SU-DHL-6 (cell line): Measurements from ENCODE around the gene CDK6.

Experiments used
- H2AFZ ChIP-seq: fragments of 200-600 bp; sonication (generic); 2 replicates; pipeline ENCODE4 v1.6.1; 2014; ENCODE audit warnings: low read depth, mild to moderate bottlenecking, moderate library complexity, mixed read lengths, antibody characterized with exemption, low read length; ENCODE audit not compliant: severe bottlenecking
- H3F3A ChIP-seq: fragments of 200-600 bp; shearing (Covaris generic); 2 replicates; pipeline ENCODE4 v1.6.0; 2016; ENCODE audit warnings: antibody characterized with exemption, mild to moderate bottlenecking; ENCODE audit not compliant: insufficient read depth
- H3K27ac ChIP-seq: fragments of 200-600 bp; sonication (generic); 2 replicates; pipeline ENCODE4 v1.5.1; 2016; ENCODE audit warnings: low read depth, mild to moderate bottlenecking, low read length, moderate library complexity, mixed read lengths
- H3K27me3 ChIP-seq: fragments of 200-600 bp; sonication (generic), shearing (Covaris generic); 2 replicates; pipeline ENCODE4 v1.6.0; 2014; ENCODE audit warnings: mild to moderate bottlenecking, low read length
- H3K36me3 ChIP-seq: fragments of 200-600 bp; sonication (generic); 2 replicates; pipeline ENCODE4 v1.6.1; 2014; ENCODE audit warnings: mild to moderate bottlenecking, low read length, mixed read lengths
- H3K4me2 ChIP-seq: fragments of 300-600, 200-600 bp; shearing (Covaris generic), sonication (generic); 2 replicates; pipeline ENCODE4 v1.6.0; 2014; ENCODE audit warnings: low read length, low read depth, mild to moderate bottlenecking; ENCODE audit not compliant: poor library complexity, severe bottlenecking
- H3K4me3 ChIP-seq: fragments of 200-600 bp; sonication (generic); 2 replicates; pipeline ENCODE4 v1.5.1; 2014; ENCODE audit warnings: antibody characterized with exemption, low read length, mild to moderate bottlenecking, mixed read lengths; ENCODE audit not compliant: insufficient read depth, poor library complexity, severe bottlenecking
- H3K79me2 ChIP-seq: fragments of 200-600 bp; sonication (generic); 2 replicates; pipeline ENCODE4 v1.6.1; 2014; ENCODE audit warnings: mild to moderate bottlenecking, low read length, moderate library complexity; ENCODE audit not compliant: insufficient read depth
- H3K9ac ChIP-seq: fragments of 200-600 bp; sonication (generic); 2 replicates; pipeline ENCODE4 v1.7.0; 2014; ENCODE audit warnings: mild to moderate bottlenecking, low read length
- H3K9me2 ChIP-seq: fragments of 200-600 bp; sonication (generic); replicated peaks from 2 replicates; pipeline ENCODE4 v1.6.1; 2014; ENCODE audit warnings: low read length; ENCODE audit not compliant: insufficient read depth
- H3K9me3 ChIP-seq: fragments of 200-600 bp; sonication (generic); 2 replicates; pipeline ENCODE4 v1.6.1; 2014; ENCODE audit warnings: low read length, mixed read lengths; ENCODE audit not compliant: insufficient read depth
- H4K20me1 ChIP-seq: fragments of 200-600 bp; sonication (generic); 2 replicates; pipeline ENCODE4 v1.6.1; 2014; ENCODE audit warnings: low read depth, mild to moderate bottlenecking, antibody characterized with exemption, low read length, moderate library complexity, mixed read lengths
- EZH2phosphoT487 ChIP-seq: fragments of 200-600 bp; sonication (generic), shearing (Covaris generic); conservative IDR thresholded peaks from 2 replicates; pipeline ENCODE4 v1.6.1; 2018; ENCODE audit warnings: mild to moderate bottlenecking, antibody characterized with exemption, low read length, moderate library complexity, mixed read lengths
- TF ChIP-seq, protein P1 (sequence below): fragments of 200-600 bp; sonication (generic); IDR thresholded peaks from one replicate; pipeline ENCODE4 v1.5.1; 2017; ENCODE audit warnings: antibody characterized with exemption, mild to moderate bottlenecking, low read length, moderate library complexity; ENCODE audit not compliant: insufficient read depth, poor library complexity, severe bottlenecking

The CDK6 gene

DNA sequence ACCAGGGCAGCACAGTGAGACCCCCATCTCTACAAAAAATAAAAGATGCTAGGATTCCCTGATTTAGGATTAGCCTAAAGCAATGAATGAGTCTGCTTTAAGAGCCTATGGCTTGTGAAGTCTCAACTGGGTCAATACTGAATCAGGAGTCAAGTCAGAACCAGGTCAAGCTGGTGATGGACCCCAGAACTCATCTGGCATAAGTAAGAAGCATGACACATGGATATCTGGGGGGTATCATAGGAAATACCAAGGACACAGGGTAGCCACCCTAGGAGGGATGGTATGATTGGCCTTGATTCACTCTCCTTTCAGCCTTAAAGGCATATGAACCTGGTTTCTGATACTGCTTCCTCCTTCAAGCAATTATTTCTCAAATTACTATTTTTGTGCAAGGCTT lies 167.8 kb downstream of the CDK6 start:
- no peak overlapping the region for H3K27ac ChIP-seq
- H3K9me2 ChIP-seq, result no peaks in the 10 kb centered on the region
- H3K36me3 ChIP-seq, result no peaks in the 10 kb centered on the region
- no peak overlapping the region for H3K9ac ChIP-seq
- no peak overlapping the region for H3K4me3 ChIP-seq
- H3K79me2 ChIP-seq, result no peaks in the 10 kb centered on the region
- no peak overlapping the region for H2AFZ ChIP-seq
- H4K20me1 ChIP-seq, result no peaks in the 10 kb centered on the region
- H3F3A ChIP-seq, result no peaks in the 10 kb centered on the region
- no peaks in the 10 kb centered on the region for H3K9me3 ChIP-seq
- TF ChIP-seq EZH2phosphoT487, result no peak
- TF ChIP-seq, protein P1, sequence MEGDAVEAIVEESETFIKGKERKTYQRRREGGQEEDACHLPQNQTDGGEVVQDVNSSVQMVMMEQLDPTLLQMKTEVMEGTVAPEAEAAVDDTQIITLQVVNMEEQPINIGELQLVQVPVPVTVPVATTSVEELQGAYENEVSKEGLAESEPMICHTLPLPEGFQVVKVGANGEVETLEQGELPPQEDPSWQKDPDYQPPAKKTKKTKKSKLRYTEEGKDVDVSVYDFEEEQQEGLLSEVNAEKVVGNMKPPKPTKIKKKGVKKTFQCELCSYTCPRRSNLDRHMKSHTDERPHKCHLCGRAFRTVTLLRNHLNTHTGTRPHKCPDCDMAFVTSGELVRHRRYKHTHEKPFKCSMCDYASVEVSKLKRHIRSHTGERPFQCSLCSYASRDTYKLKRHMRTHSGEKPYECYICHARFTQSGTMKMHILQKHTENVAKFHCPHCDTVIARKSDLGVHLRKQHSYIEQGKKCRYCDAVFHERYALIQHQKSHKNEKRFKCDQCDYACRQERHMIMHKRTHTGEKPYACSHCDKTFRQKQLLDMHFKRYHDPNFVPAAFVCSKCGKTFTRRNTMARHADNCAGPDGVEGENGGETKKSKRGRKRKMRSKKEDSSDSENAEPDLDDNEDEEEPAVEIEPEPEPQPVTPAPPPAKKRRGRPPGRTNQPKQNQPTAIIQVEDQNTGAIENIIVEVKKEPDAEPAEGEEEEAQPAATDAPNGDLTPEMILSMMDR, result no peak
- no peak overlapping the region for H3K4me2 ChIP-seq
- H3K27me3 ChIP-seq, result no peaks in the 10 kb centered on the region

DNA sequence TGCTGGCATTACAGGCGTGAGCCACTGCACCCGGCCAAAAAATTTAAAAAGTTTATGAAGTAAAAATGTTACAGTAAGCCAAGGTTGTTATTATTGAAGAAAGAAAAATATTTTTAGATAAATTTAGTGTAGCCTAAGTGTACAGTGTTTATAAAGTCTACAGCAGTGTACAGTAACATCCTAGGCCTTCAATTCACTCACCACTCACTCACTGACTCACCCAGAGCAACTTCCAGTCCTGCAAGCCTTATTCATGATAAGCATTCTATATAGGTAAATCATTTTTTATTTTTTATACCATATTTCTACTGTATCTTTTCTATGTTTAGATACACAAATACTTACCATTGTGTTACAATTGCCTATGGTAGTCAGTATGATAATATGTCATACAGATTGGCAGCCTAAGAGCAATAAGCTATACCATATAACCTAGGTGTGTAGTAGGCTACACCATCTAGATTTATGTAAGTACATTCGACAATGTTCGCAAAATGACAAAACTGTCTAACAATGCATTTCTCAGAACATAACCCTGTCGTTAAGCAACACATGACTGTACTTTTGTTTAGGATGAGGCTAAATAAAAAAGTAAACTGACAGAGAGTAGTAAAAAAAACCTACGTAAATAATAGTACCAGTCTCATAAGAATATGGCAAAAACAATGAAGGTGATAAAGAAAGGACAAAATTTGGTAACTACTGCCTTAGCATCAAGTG lies 168.4 kb downstream of the CDK6 start:
- no peak overlapping the region for H3K27ac ChIP-seq
- TF ChIP-seq, protein P1, result no peak
- no peak for TF ChIP-seq EZH2phosphoT487
- no peaks in the 10 kb centered on the region for H3K79me2 ChIP-seq
- H3K9me3 ChIP-seq, result no peaks in the 10 kb centered on the region
- H3K4me3 ChIP-seq, result no peak overlapping the region
- no peaks in the 10 kb centered on the region for H3F3A ChIP-seq
- no peaks in the 10 kb centered on the region for H3K27me3 ChIP-seq
- H2AFZ ChIP-seq, result no peak overlapping the region
- H3K36me3 ChIP-seq, result no peaks in the 10 kb centered on the region
- H3K4me2 ChIP-seq, result no peak overlapping the region
- H3K9ac ChIP-seq, result no peak overlapping the region
- H4K20me1 ChIP-seq, result no peaks in the 10 kb centered on the region
- no peaks in the 10 kb centered on the region for H3K9me2 ChIP-seq

DNA sequence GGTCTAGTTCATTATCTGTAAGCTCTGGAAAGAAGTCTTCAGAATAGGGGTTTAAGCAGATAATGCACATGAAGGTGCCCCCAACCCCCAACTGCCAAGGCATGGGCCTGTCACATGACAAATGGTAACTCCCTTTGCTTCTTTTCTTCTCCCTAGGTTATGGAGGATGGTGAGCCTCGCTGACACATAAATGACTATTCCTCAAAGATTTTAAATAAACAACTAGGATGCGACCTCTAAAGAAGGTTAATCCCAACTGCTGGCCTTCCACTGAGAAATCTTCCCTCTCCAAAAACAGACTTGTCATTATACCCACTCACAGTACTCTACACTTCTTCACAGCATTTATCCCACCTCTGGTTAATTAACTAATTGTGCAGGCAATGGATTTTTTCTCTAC lies 170.4 kb downstream of the CDK6 start:
- TF ChIP-seq, protein P1, result no peak
- TF ChIP-seq EZH2phosphoT487, result no peak
- H3K9me2 ChIP-seq, result no peaks in the 10 kb centered on the region
- no peak overlapping the region for H3K9ac ChIP-seq
- H3K4me2 ChIP-seq, result no peak overlapping the region
- H3K4me3 ChIP-seq, result no peak overlapping the region
- no peaks in the 10 kb centered on the region for H3K27me3 ChIP-seq
- H3K27ac ChIP-seq, result no peak overlapping the region
- H3K79me2 ChIP-seq, result no peaks in the 10 kb centered on the region
- H4K20me1 ChIP-seq, result no peaks in the 10 kb centered on the region
- H3F3A ChIP-seq, result no peaks in the 10 kb centered on the region
- no peaks in the 10 kb centered on the region for H3K9me3 ChIP-seq
- no peaks in the 10 kb centered on the region for H3K36me3 ChIP-seq
- no peak overlapping the region for H2AFZ ChIP-seq
